GM12878 (cell line): ENCODE measurements around the gene RMC1.

Experiments
- CHD1 ChIP-seq: IDR thresholded peaks from 2 replicates; pipeline ENCODE4 v1.6.1; 2012; ENCODE audit warnings: low read depth, low read length, improper control_type of control experiment
- CTCF ChIP-seq, 3 experiments: IDR thresholded peaks in 2 of 3; conservative IDR thresholded peaks in 1 of 3; 2 replicates each; pipeline ENCODE4 v1.5.1; 2011; ENCODE audit warnings: low read depth in 3 of 3, low read length in 3 of 3, mild to moderate bottlenecking in 3 of 3, control low read depth in 2 of 3, moderate library complexity in 2 of 3, inconsistent platforms in 1 of 3, mixed read lengths in 1 of 3; ENCODE audit not compliant: control insufficient read depth in 2 of 3, insufficient read depth in 1 of 3; ENCODE audit errors: extremely low read depth in 1 of 3
- NFYB ChIP-seq: IDR thresholded peaks from 2 replicates; pipeline ENCODE4 v1.6.1; 2011; ENCODE audit warnings: low read depth, mild to moderate bottlenecking, low read length, improper control_type of control experiment, moderate library complexity; ENCODE audit not compliant: insufficient read depth
- POLR2A ChIP-seq: IDR thresholded peaks from 2 replicates; pipeline ENCODE4 v1.6.1; 2011; ENCODE audit warnings: low read depth, mild to moderate bottlenecking, low read length

GRCh38 chr18:23567671-23568070, 64.4 kb downstream of the RMC1 start:
- TF ChIP-seq CHD1 (no peak), CTCF (IDR thresholded peaks at IDR 0.05 in 2 of 3, conservative IDR thresholded peaks at IDR 0.05 in 1 of 3; ENCODE audit: control insufficient read depth in 2 of 3, extremely low read depth in 1 of 3, insufficient read depth in 1 of 3, low read depth in 3 of 3, low read length in 3 of 3) (no peak), POLR2A (no peak), NFYB (no peak)
